HG02610 (cell line): ENCODE data around the gene KCNK16.

ENCODE experiments used
- ATAC-seq: cut with Tn5 transposase; IDR thresholded peaks from one replicate; pipeline ENCODE4 v1.9.1; 2021; ENCODE audit warnings: mild to moderate bottlenecking, moderate library complexity; ENCODE audit not compliant: unreplicated experiment

The KCNK16 gene

GRCh38 chr6:39281312-39281980, 41.1 kb downstream of the KCNK16 start:
- no peak for ATAC-seq

- no peak for ATAC-seq
Observed at GRCh38 chr6:39280247-39280731, 42.2 kb downstream of the KCNK16 start.

- no peak for ATAC-seq
Observed at GRCh38 chr6:39279539-39279938, 43.0 kb downstream of the KCNK16 start.

- no peak for ATAC-seq
Observed at GRCh38 chr6:39276379-39276995, 46.0 kb downstream of the KCNK16 start.

GRCh38 chr6:39274903-39275302, 47.6 kb downstream of the KCNK16 start:
- no peak for ATAC-seq

- no peak for ATAC-seq
Observed at GRCh38 chr6:39274471-39274870, 48.0 kb downstream of the KCNK16 start.

- no peak for ATAC-seq
Observed at GRCh38 chr6:39273406-39273821, 49.1 kb downstream of the KCNK16 start.

GRCh38 chr6:39269961-39270360, 52.5 kb downstream of the KCNK16 start:
- no peak for ATAC-seq

GRCh38 chr6:39268721-39269120, 53.8 kb downstream of the KCNK16 start:
- ATAC-seq: no peak

- no peak for ATAC-seq
Observed at GRCh38 chr6:39268171-39268570, 54.3 kb downstream of the KCNK16 start.

- no peak for ATAC-seq
Observed at GRCh38 chr6:39266782-39267355, 55.6 kb downstream of the KCNK16 start.

GRCh38 chr6:39266375-39266774, 56.1 kb downstream of the KCNK16 start:
- ATAC-seq: no peak
